ENCODE results near the gene NR2E3.

Gene NR2E3

GRCh38 chr15:71811752-71812735 lies 1.7 kb downstream of the NR2E3 start:
- no peak for TF ChIP-seq CTCF (IDR thresholded peaks at IDR 0.05)

GRCh38 chr15:71812966-71813722 lies 2.8 kb downstream of the NR2E3 start:
- TF ChIP-seq CTCF (IDR thresholded peaks at IDR 0.05) = no peak

GRCh38 chr15:71813723-71814470 lies 3.5 kb downstream of the NR2E3 start:
- TF ChIP-seq CTCF (IDR thresholded peaks at IDR 0.05) = no peak

GRCh38 chr15:71815301-71815700 lies 4.9 kb downstream of the NR2E3 start:
- no peak for TF ChIP-seq CTCF (IDR thresholded peaks at IDR 0.05)

GRCh38 chr15:71817351-71817750 lies 7.0 kb downstream of the NR2E3 start:
- no peak for TF ChIP-seq CTCF (IDR thresholded peaks at IDR 0.05)

- no peak for TF ChIP-seq CTCF (IDR thresholded peaks at IDR 0.05)
Measured at GRCh38 chr15:71820127-71820526, 9.8 kb downstream of the NR2E3 start.

- TF ChIP-seq CTCF (IDR thresholded peaks at IDR 0.05) = no peak
Measured at GRCh38 chr15:71821547-71822129, 11.3 kb downstream of the NR2E3 start.
